GM12892 (cell line): ENCODE measurements around the gene HIKESHI.
"Not testable (repeated sequence)": the region's sequence is repeated elsewhere in the genome, so short reads cannot be mapped to it uniquely, and the experiment has no call there.

Source experiments
- POLR2A ChIP-seq: IDR thresholded peaks from 2 replicates; pipeline ENCODE4 v1.6.1; 2011; ENCODE audit warnings: low read depth, low read length, control low read depth
- POLR2AphosphoS5 ChIP-seq: IDR thresholded peaks from 2 replicates; pipeline ENCODE4 v1.6.1; 2011; ENCODE audit warnings: low read depth, low read length, control low read depth
- TAF1 ChIP-seq: IDR thresholded peaks from 2 replicates; pipeline ENCODE4 v1.6.1; 2011; ENCODE audit warnings: low read depth, mild to moderate bottlenecking, control low read depth, low read length, borderline replicate concordance

- not testable (repeated sequence) for TF ChIP-seq POLR2A, TAF1, POLR2AphosphoS5
Observed at GRCh38 chr11:86289508-86290280, 12.3 kb upstream of the HIKESHI start.
